HG02763 (cell line): ENCODE measurements around the gene OAS3.
"Not testable (repeated sequence)": the region's sequence is repeated elsewhere in the genome, so short reads cannot be mapped to it uniquely, and the experiment has no call there.

ENCODE experiments used
- ATAC-seq: cut with Tn5 transposase; IDR thresholded peaks from one replicate; pipeline ENCODE4 v1.9.1; 2021; ENCODE audit warnings: mild to moderate bottlenecking, moderate library complexity; ENCODE audit not compliant: unreplicated experiment

OAS3 gene, protein sequence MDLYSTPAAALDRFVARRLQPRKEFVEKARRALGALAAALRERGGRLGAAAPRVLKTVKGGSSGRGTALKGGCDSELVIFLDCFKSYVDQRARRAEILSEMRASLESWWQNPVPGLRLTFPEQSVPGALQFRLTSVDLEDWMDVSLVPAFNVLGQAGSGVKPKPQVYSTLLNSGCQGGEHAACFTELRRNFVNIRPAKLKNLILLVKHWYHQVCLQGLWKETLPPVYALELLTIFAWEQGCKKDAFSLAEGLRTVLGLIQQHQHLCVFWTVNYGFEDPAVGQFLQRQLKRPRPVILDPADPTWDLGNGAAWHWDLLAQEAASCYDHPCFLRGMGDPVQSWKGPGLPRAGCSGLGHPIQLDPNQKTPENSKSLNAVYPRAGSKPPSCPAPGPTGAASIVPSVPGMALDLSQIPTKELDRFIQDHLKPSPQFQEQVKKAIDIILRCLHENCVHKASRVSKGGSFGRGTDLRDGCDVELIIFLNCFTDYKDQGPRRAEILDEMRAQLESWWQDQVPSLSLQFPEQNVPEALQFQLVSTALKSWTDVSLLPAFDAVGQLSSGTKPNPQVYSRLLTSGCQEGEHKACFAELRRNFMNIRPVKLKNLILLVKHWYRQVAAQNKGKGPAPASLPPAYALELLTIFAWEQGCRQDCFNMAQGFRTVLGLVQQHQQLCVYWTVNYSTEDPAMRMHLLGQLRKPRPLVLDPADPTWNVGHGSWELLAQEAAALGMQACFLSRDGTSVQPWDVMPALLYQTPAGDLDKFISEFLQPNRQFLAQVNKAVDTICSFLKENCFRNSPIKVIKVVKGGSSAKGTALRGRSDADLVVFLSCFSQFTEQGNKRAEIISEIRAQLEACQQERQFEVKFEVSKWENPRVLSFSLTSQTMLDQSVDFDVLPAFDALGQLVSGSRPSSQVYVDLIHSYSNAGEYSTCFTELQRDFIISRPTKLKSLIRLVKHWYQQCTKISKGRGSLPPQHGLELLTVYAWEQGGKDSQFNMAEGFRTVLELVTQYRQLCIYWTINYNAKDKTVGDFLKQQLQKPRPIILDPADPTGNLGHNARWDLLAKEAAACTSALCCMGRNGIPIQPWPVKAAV

GRCh38 chr12:112937741-112938719 is at the start of gene OAS3:
Gene OAS3 (plus strand): TSS chr12:112938474. CDS start chr12:112938531, 57 bp downstream.
- ATAC-seq, result peak; percentile 31

- ATAC-seq, result no peak
Measured at GRCh38 chr12:112891093-112892024, 46.9 kb upstream of the OAS3 start.

- ATAC-seq, result no peak
Measured at GRCh38 chr12:112892856-112893255, 45.4 kb upstream of the OAS3 start.

- ATAC-seq, result no peak
Measured at GRCh38 chr12:112894128-112894527, 44.1 kb upstream of the OAS3 start.

DNA sequence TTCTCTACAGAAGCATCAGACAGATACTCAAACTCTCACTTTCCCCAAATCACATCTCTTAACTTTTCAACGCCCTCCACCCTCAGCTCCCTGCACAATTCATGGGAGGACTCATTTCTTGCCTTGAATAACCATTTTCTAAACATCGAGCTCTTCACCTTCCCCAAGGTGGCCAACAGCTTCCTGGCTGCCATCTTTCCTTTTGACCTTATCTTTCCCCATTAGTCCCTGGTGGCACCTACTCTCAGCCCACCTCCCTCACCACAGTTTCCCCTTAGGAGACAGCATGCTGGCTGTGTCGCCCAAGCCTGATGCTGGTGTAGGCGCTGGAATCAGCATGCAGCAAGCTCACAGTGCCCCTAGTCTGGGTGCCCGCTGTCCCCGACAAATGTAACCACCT is 39.9 kb upstream of the OAS3 start:
- ATAC-seq, result no peak

DNA sequence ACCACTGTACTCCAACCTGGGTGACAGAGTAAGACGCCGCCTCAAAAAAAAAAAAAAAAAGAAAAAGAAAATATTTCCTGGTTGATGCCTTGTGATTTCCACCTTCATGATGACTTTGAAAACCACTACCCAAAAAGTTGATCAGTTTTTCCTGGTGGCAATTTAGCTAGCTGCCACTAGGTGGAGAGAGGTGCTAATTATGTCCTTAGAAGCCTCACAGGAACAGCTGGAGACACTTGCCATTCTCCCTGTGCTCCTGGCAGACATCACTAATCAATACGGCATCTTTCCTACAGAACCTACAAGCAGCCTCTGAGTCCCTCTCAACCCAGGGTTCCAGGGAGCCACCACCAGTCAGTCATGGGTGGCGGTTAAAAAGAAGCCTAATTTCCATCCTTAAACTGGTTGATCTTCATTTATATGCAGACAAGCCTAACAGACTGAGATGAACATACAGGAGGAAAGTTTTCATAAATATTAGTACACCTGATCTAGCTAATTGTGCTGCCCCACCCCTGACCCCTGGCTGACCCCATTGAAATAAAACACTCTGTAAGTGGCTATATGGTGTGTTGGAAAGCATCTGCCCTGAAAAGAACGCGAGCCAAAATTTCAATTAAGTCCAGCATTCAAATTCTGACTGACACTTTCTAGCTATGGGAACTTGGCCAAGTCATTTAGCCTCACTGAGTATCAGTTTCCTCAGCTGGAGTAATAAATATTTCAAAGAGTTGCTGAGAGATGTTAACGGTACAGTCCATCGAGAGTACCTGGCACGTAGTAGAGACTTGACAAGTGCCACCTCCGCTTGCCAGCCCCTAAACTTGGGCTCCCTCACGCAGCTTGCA is 37.8 kb upstream of the OAS3 start:
- no peak for ATAC-seq

DNA sequence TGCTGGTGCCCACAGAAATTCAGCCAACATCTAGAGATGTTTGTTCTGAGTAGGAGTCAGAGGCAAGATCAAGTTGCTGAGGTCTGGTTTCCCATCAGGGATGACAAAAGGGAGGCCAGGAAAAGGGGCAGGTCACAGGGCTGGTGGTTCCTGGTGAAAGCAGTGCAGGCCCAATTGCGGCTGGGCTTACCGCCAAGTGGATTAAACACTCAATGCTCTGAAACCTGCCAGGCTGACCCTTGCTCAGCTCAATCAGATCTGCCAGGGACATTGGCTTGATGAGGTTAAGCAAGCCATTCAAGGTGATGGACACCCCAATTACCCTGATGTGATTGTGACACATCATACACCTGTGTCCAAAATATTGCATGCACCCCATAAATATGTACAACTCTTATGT is 37.0 kb upstream of the OAS3 start:
- ATAC-seq, result no peak

DNA sequence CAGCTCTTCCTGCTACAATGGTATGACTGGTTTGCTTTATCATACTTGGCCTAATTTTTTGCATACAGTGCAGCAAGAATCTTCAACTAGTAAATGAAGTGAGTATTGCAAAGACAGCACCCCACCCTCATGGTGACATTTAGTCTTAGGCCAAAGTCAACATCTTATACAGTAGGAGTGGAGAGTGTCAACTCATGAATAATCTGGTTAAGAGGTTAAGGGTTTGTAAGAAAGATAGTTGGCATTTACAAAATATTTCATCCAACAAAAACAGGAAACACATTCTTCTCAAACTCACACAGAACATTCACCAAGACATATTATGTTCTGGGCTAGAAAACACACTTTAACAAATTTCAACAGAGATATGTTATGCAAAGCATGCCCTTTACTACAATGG is 33.7 kb upstream of the OAS3 start:
- no peak for ATAC-seq

GRCh38 chr12:112905451-112906089 is 32.7 kb upstream of the OAS3 start:
- ATAC-seq, result no peak

DNA sequence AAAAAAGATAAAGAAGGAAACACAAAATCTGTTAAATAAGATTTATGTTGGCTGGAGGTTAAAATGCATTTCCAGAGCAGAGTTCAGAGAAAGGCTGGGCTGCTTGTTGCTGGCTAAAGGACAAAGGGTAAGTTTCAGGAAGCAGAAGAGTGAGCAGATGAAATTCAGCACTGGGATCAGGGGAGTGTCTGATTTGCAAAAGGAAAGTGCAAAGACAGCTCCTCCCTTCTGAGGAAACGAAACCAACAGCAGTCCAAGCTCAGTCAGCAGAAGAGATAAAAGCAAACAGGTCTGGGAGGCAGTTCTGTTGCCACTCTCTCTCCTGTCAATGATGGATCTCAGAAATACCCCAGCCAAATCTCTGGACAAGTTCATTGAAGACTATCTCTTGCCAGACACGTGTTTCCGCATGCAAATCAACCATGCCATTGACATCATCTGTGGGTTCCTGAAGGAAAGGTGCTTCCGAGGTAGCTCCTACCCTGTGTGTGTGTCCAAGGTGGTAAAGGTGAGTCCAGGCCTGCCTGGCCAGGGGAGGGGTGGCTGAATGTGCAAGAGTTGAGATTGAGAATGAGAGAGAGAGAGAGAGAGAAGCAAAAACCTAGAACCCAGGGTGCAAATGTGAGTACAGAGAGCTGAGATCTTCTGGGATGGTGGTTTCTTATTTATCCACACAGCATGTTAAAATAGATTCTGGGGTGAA is 31.4 kb upstream of the OAS3 start, which contains the start of gene OAS1:
TSS of gene OAS1 (plus strand) at position 251 of the 703 bp plus-strand sequence. CDS start at position 329, 78 bp downstream.
- ATAC-seq, result peak; percentile 78

- ATAC-seq, result no peak
Measured at GRCh38 chr12:112907415-112908157, 30.7 kb upstream of the OAS3 start.

GRCh38 chr12:112908548-112908947 is 29.7 kb upstream of the OAS3 start:
- no peak for ATAC-seq

- no peak for ATAC-seq
Measured at GRCh38 chr12:112909693-112910092, 28.6 kb upstream of the OAS3 start.

DNA sequence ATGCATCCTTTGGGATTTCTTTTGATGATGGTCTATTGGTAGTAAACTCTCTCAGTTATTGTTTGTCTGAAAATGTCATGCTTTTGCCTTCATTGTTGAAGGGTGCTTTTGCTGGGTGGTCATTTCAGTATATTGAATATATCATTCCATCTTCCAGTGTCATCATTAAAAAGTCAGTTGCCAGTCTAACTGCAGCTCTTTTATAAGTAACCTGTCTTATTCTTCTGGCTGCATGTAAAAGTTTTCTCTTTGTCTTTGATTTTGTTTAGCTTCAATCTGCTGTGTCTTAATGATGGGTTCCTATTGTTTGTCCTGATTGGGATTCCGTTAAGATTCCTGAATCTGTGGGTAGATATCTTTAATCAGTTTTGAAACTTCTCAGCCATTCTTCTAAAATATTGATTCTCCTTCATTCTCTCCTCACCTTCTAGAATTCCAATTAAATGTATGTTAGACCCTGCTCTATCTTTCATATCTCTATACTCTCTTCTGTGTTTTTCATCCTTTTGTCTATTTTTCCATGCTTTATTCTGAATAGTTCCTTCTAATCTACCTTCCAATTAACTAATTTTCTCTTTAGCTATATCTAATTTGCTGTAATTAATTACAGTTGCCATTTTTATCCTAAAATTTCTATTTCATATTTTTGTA is 25.1 kb upstream of the OAS3 start:
- no peak for ATAC-seq

- ATAC-seq, result not testable (repeated sequence)
Measured at GRCh38 chr12:112913888-112914287, 24.4 kb upstream of the OAS3 start.

GRCh38 chr12:112916270-112916669 is 22.0 kb upstream of the OAS3 start:
- ATAC-seq, result no peak
